ENCODE results near the gene KRTAP10-6.
"Not testable (repeated sequence)": the region's sequence is repeated elsewhere in the genome, so short reads cannot be mapped to it uniquely, and the experiment has no call there.

KRTAP10-6 gene

GRCh38 chr21:44564099-44564498 lies 28.2 kb downstream of the KRTAP10-6 start:
- FAIRE-seq (no peak), DNase-seq (ENCODE audit: insufficient read length, low spot score) (no peak)
- no peak for TF ChIP-seq POLR2A (IDR thresholded peaks at IDR 0.05; ENCODE audit: low read depth, low read length)
- TF ChIP-seq TAF1 (IDR thresholded peaks at IDR 0.05; ENCODE audit: low read depth, low read length) = no peak
- no peak for TF ChIP-seq SPI1 (IDR thresholded peaks at IDR 0.05; ENCODE audit: low read depth, low read length)
- TF ChIP-seq POLR2AphosphoS5 (IDR thresholded peaks at IDR 0.05; ENCODE audit: low read depth, low read length) = no peak
- TF ChIP-seq POU2F2 (IDR thresholded peaks at IDR 0.05; ENCODE audit: low read depth, low read length) = no peak
- TF ChIP-seq PAX5 (IDR thresholded peaks at IDR 0.05; ENCODE audit: insufficient read depth, low read length, severe bottlenecking) = no peak

- TF ChIP-seq POLR2AphosphoS5 (IDR thresholded peaks at IDR 0.05; ENCODE audit: low read depth, low read length) (no peak), POU2F2 (IDR thresholded peaks at IDR 0.05; ENCODE audit: low read depth, low read length) (no peak), SPI1 (IDR thresholded peaks at IDR 0.05; ENCODE audit: low read depth, low read length) (no peak), PAX5 (IDR thresholded peaks at IDR 0.05; ENCODE audit: insufficient read depth, low read length, severe bottlenecking) (no peak), TAF1 (IDR thresholded peaks at IDR 0.05; ENCODE audit: low read depth, low read length) (no peak), POLR2A (IDR thresholded peaks at IDR 0.05; ENCODE audit: low read depth, low read length) (no peak)
- FAIRE-seq (no peak), DNase-seq (ENCODE audit: insufficient read length, low spot score) (no peak)
These were observed 33.6 kb downstream of the KRTAP10-6 start, which contains the start of gene KRTAP10-3 for GRCh38 chr21:44558695-44559094. TSS of gene KRTAP10-3 (minus strand) at chr21:44558795. CDS start at chr21:44558715, 80 bp downstream.

- DNase-seq (ENCODE audit: insufficient read length, low spot score); FAIRE-seq: not testable (repeated sequence)
These were observed 34.0 kb downstream of the KRTAP10-6 start for GRCh38 chr21:44558329-44558675.

GRCh38 chr21:44557491-44558328 lies 34.6 kb downstream of the KRTAP10-6 start:
- no peak for FAIRE-seq
- no peak for TF ChIP-seq SPI1 (IDR thresholded peaks at IDR 0.05; ENCODE audit: low read depth, low read length)
- TF ChIP-seq POLR2A (IDR thresholded peaks at IDR 0.05; ENCODE audit: low read depth, low read length) = no peak
- no peak for TF ChIP-seq PAX5 (IDR thresholded peaks at IDR 0.05; ENCODE audit: insufficient read depth, low read length, severe bottlenecking)
- no peak for TF ChIP-seq POU2F2 (IDR thresholded peaks at IDR 0.05; ENCODE audit: low read depth, low read length)
- no peak for TF ChIP-seq POLR2AphosphoS5 (IDR thresholded peaks at IDR 0.05; ENCODE audit: low read depth, low read length)
- no peak for TF ChIP-seq TAF1 (IDR thresholded peaks at IDR 0.05; ENCODE audit: low read depth, low read length)
- DNase-seq (ENCODE audit: insufficient read length, low spot score) = no peak

- DNase-seq (ENCODE audit: insufficient read length, low spot score) (no peak), FAIRE-seq (peak; percentile 40)
- TF ChIP-seq PAX5 (IDR thresholded peaks at IDR 0.05; ENCODE audit: insufficient read depth, low read length, severe bottlenecking) (no peak), TAF1 (IDR thresholded peaks at IDR 0.05; ENCODE audit: low read depth, low read length) (no peak), POU2F2 (IDR thresholded peaks at IDR 0.05; ENCODE audit: low read depth, low read length) (no peak), SPI1 (IDR thresholded peaks at IDR 0.05; ENCODE audit: low read depth, low read length) (no peak), POLR2A (IDR thresholded peaks at IDR 0.05; ENCODE audit: low read depth, low read length) (no peak), POLR2AphosphoS5 (IDR thresholded peaks at IDR 0.05; ENCODE audit: low read depth, low read length) (no peak)
These were observed 35.4 kb downstream of the KRTAP10-6 start for GRCh38 chr21:44556879-44557278.

GRCh38 chr21:44555200-44555875 lies 37.0 kb downstream of the KRTAP10-6 start:
- DNase-seq (ENCODE audit: insufficient read length, low spot score) = no peak
- no peak for FAIRE-seq
- no peak for TF ChIP-seq POU2F2 (IDR thresholded peaks at IDR 0.05; ENCODE audit: low read depth, low read length)
- no peak for TF ChIP-seq SPI1 (IDR thresholded peaks at IDR 0.05; ENCODE audit: low read depth, low read length)
- no peak for TF ChIP-seq PAX5 (IDR thresholded peaks at IDR 0.05; ENCODE audit: insufficient read depth, low read length, severe bottlenecking)
- TF ChIP-seq POLR2A (IDR thresholded peaks at IDR 0.05; ENCODE audit: low read depth, low read length) = no peak
- TF ChIP-seq POLR2AphosphoS5 (IDR thresholded peaks at IDR 0.05; ENCODE audit: low read depth, low read length) = no peak

GRCh38 chr21:44552681-44553080 lies 39.6 kb downstream of the KRTAP10-6 start:
- FAIRE-seq (no peak), DNase-seq (ENCODE audit: insufficient read length, low spot score) (no peak)
- TF ChIP-seq POU2F2 (IDR thresholded peaks at IDR 0.05; ENCODE audit: low read depth, low read length) (no peak), POLR2A (IDR thresholded peaks at IDR 0.05; ENCODE audit: low read depth, low read length) (no peak), PAX5 (IDR thresholded peaks at IDR 0.05; ENCODE audit: insufficient read depth, low read length, severe bottlenecking) (no peak), SPI1 (IDR thresholded peaks at IDR 0.05; ENCODE audit: low read depth, low read length) (no peak), POLR2AphosphoS5 (IDR thresholded peaks at IDR 0.05; ENCODE audit: low read depth, low read length) (no peak), TAF1 (IDR thresholded peaks at IDR 0.05; ENCODE audit: low read depth, low read length) (no peak)

GRCh38 chr21:44552136-44552535 lies 40.2 kb downstream of the KRTAP10-6 start:
- no peak for TF ChIP-seq POLR2A (IDR thresholded peaks at IDR 0.05; ENCODE audit: low read depth, low read length)
- no peak for TF ChIP-seq SPI1 (IDR thresholded peaks at IDR 0.05; ENCODE audit: low read depth, low read length)
- TF ChIP-seq POU2F2 (IDR thresholded peaks at IDR 0.05; ENCODE audit: low read depth, low read length) = no peak
- TF ChIP-seq TAF1 (IDR thresholded peaks at IDR 0.05; ENCODE audit: low read depth, low read length) = no peak
- TF ChIP-seq POLR2AphosphoS5 (IDR thresholded peaks at IDR 0.05; ENCODE audit: low read depth, low read length) = no peak
- no peak for TF ChIP-seq PAX5 (IDR thresholded peaks at IDR 0.05; ENCODE audit: insufficient read depth, low read length, severe bottlenecking)
- FAIRE-seq (no peak), DNase-seq (ENCODE audit: insufficient read length, low spot score) (no peak)

GRCh38 chr21:44551340-44551961 lies 40.9 kb downstream of the KRTAP10-6 start, which contains the start of gene KRTAP10-2:
TSS of gene KRTAP10-2 (minus strand) at chr21:44551505. CDS start at chr21:44551458, 47 bp downstream.
- FAIRE-seq (no peak), DNase-seq (ENCODE audit: insufficient read length, low spot score) (no peak)
- no peak for TF ChIP-seq PAX5 (IDR thresholded peaks at IDR 0.05; ENCODE audit: insufficient read depth, low read length, severe bottlenecking)
- no peak for TF ChIP-seq TAF1 (IDR thresholded peaks at IDR 0.05; ENCODE audit: low read depth, low read length)
- TF ChIP-seq POU2F2 (IDR thresholded peaks at IDR 0.05; ENCODE audit: low read depth, low read length) = no peak
- TF ChIP-seq SPI1 (IDR thresholded peaks at IDR 0.05; ENCODE audit: low read depth, low read length) = no peak
- TF ChIP-seq POLR2A (IDR thresholded peaks at IDR 0.05; ENCODE audit: low read depth, low read length) = no peak
- no peak for TF ChIP-seq POLR2AphosphoS5 (IDR thresholded peaks at IDR 0.05; ENCODE audit: low read depth, low read length)
